ENCODE results near the gene ST8SIA4.

The ST8SIA4 gene

DNA sequence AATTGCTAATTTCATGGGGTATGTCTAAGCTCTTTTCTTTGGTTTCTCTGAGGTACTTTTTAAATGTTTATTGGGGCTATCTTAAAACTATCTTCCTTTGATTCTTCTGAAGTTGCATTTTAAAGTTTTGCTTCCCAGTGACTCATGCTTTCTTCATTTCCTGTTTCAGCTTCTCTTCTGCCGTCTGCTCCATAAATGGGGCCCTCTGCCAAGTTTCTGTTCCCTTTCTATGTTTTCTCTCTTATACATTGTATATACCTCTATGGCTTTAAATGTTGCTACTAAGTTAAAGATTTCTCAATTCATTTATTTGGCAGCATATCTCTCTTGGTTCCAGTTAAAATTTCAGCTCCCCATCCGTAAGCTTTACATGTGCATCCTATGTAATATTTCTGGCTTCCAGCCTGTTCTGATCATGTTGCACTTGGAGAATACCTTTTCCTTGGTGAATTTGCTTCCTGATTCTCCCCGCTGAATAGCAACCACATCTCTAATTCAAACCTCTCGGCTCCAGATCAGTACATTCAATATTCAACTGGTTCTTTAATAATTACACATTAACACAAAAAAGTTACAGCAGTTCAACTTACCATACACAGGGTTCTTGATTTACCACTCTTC is 125.3 kb downstream of the ST8SIA4 start:
- DNase-seq, result no peak

- DNase-seq, result no peak
Observed at GRCh38 chr5:100775533-100775855, 127.6 kb downstream of the ST8SIA4 start.

GRCh38 chr5:100772548-100772947 is 130.5 kb downstream of the ST8SIA4 start:
- DNase-seq, result no peak

GRCh38 chr5:100772006-100772405 is 131.1 kb downstream of the ST8SIA4 start:
- DNase-seq, result no peak

GRCh38 chr5:100771181-100771580 is 131.9 kb downstream of the ST8SIA4 start:
- DNase-seq, result no peak

DNA sequence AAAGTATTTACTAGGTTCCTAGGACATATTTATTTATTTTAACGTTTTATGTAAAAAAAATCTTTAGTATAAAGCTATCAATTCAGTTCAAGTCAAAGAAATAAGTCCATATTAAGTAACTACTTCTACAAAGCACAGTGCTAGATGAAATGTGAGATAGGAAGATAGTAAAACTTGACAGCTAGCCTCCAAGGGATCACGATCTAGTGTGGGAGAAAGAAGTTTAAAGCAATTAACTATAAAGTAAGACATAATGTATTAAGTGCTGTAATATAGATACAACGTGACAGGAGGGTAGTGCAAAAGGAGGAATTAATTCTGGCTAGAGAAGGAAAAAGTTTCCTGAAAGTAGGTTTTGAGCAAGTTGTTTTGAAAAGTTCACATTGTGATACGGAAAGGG is 134.9 kb downstream of the ST8SIA4 start:
- DNase-seq, result no peak

GRCh38 chr5:100762995-100763394 is 140.1 kb downstream of the ST8SIA4 start:
- no peak for DNase-seq

- DNase-seq, result no peak
Observed at GRCh38 chr5:100762108-100762507, 141.0 kb downstream of the ST8SIA4 start.

GRCh38 chr5:100761192-100761591 is 141.9 kb downstream of the ST8SIA4 start:
- DNase-seq, result no peak

- no peak for DNase-seq
Observed at GRCh38 chr5:100760688-100761087, 142.4 kb downstream of the ST8SIA4 start.

GRCh38 chr5:100758780-100759179 is 144.3 kb downstream of the ST8SIA4 start:
- DNase-seq, result no peak

DNA sequence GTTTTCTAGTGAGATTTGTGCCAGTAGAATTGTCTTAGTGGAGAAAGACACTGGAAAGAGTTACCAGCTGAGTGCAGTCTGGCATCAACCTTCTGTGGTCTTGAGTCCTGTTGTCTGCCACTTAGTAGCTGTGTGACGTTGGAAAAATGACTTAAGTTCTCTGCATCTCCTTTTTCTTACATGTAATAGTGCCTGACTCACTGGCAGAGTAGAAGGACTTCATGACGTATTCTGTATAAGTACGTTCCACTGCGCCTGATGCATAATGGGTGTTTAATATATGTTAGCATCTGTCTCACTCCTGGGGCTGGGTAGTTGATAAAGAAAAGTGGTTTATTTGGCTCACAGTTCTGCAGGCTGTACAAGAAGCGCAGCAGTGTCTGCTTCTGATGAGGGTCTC is 144.8 kb downstream of the ST8SIA4 start:
- DNase-seq, result no peak

DNA sequence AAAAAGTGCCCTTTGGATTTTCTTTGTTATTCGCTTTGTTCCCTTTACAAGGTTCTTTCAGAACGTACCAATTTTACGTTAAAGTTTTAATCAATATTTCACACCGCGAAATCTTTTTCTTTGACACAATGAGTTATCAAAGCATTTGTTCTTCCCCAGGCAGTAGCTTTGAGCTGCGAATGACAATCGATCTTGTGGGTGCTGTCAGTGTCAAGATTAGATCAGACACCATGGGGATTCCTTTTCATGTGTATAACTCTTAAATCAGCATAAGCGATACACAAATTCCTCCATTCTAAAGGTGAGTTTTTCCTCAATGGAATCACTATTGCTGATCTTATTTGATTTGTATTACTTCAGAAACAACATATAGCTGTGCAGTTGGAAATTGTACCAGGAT is 145.5 kb downstream of the ST8SIA4 start:
- no peak for DNase-seq
